ENCODE measurements around the gene DSC3.
"Not testable (repeated sequence)": the region's sequence is repeated elsewhere in the genome, so short reads cannot be mapped to it uniquely, and the experiment has no call there.

Gene DSC3

GRCh38 chr18:31042084-31042405 lies 497 bp downstream of the DSC3 start:
- in situ Hi-C loops (cut with MboI; ENCODE audit: low sequenced_read_pairs), result no loop called here

- in situ Hi-C loops (cut with MboI; ENCODE audit: low sequenced_read_pairs), result no loop called here
These were observed 1.1 kb downstream of the DSC3 start for GRCh38 chr18:31041271-31042083.

GRCh38 chr18:31040686-31041270 lies 1.8 kb downstream of the DSC3 start:
- in situ Hi-C loops (cut with MboI; ENCODE audit: low sequenced_read_pairs), result no loop called here

GRCh38 chr18:31039426-31039825 lies 3.1 kb downstream of the DSC3 start:
- in situ Hi-C loops (cut with MboI; ENCODE audit: low sequenced_read_pairs), result no loop called here

- in situ Hi-C loops (cut with MboI; ENCODE audit: low sequenced_read_pairs), result not testable (repeated sequence)
These were observed 4.9 kb downstream of the DSC3 start for GRCh38 chr18:31037686-31038085.

- in situ Hi-C loops (cut with MboI; ENCODE audit: low sequenced_read_pairs), result no loop called here
These were observed 8.0 kb downstream of the DSC3 start for GRCh38 chr18:31034541-31034940.

- in situ Hi-C loops (cut with MboI; ENCODE audit: low sequenced_read_pairs), result no loop called here
These were observed 11.8 kb downstream of the DSC3 start for GRCh38 chr18:31030574-31031278.

GRCh38 chr18:31015715-31016434 lies 26.7 kb downstream of the DSC3 start:
- in situ Hi-C loops (cut with MboI; ENCODE audit: low sequenced_read_pairs), result no loop called here

- in situ Hi-C loops (cut with MboI; ENCODE audit: low sequenced_read_pairs), result not testable (repeated sequence)
These were observed 31.1 kb downstream of the DSC3 start for GRCh38 chr18:31011455-31011854.

- in situ Hi-C loops (cut with MboI; ENCODE audit: low sequenced_read_pairs), result no loop called here
These were observed 31.9 kb downstream of the DSC3 start for GRCh38 chr18:31010601-31011000.

- in situ Hi-C loops (cut with MboI; ENCODE audit: low sequenced_read_pairs), result no loop called here
These were observed 42.5 kb downstream of the DSC3 start for GRCh38 chr18:30999887-31000628.

GRCh38 chr18:30999186-30999585 lies 43.4 kb downstream of the DSC3 start:
- in situ Hi-C loops (cut with MboI; ENCODE audit: low sequenced_read_pairs), result no loop called here

GRCh38 chr18:30997223-30997622 lies 45.3 kb downstream of the DSC3 start:
- in situ Hi-C loops (cut with MboI; ENCODE audit: low sequenced_read_pairs), result no loop called here

GRCh38 chr18:30992231-30992630 lies 50.3 kb downstream of the DSC3 start:
- in situ Hi-C loops (cut with MboI; ENCODE audit: low sequenced_read_pairs), result no loop called here

- in situ Hi-C loops (cut with MboI; ENCODE audit: low sequenced_read_pairs), result no loop called here
These were observed 51.1 kb downstream of the DSC3 start for GRCh38 chr18:30991397-30991796.

- in situ Hi-C loops (cut with MboI; ENCODE audit: low sequenced_read_pairs), result no loop called here
These were observed 53.4 kb downstream of the DSC3 start for GRCh38 chr18:30989141-30989540.

- in situ Hi-C loops (cut with MboI; ENCODE audit: low sequenced_read_pairs), result no loop called here
These were observed 54.1 kb downstream of the DSC3 start for GRCh38 chr18:30988440-30988839.

GRCh38 chr18:30987467-30988241 lies 54.9 kb downstream of the DSC3 start:
- in situ Hi-C loops (cut with MboI; ENCODE audit: low sequenced_read_pairs), result no loop called here

- in situ Hi-C loops (cut with MboI; ENCODE audit: low sequenced_read_pairs), result no loop called here
These were observed 56.8 kb downstream of the DSC3 start for GRCh38 chr18:30985753-30986152.

Measured in HL-60/S4 treated with phorbol 12-myristate 13-acetate at 8.2 ng/mL for 4 days and 3 days (cell line).